Activated naive CD4-positive, alpha-beta T cell treated with anti-CD3 and anti-CD28 coated beads, Interleukin-2, amount 50 U/mL, for 72 hours (primary cell): Measurements from ENCODE around the gene LGALS7B. TPM values are rescaled to one million over a fixed set of nuclear protein-coding genes. Genes with fewer than 3 reads are reported as not detected.
"Not testable (repeated sequence)": the region's sequence is repeated elsewhere in the genome, so short reads cannot be mapped to it uniquely, and the experiment has no call there.

Source experiments
- ATAC-seq, 2 donors: fragments of 150-1000 bp; cut with Tn5 transposase; 2 replicates each; pipeline ENCODE4 v1.10.0; 2021; ENCODE audit warnings: mild to moderate bottlenecking in 2 of 2, moderate library complexity in 2 of 2
- DNase-seq, 2 donors: peaks; one replicate each; pipeline ENCODE4 v3.0.0; 2021 to 2022; ENCODE audit warnings: low spot score in 2 of 2
- H3K27ac Mint-ChIP-seq, 2 donors: one replicate each; pipeline ENCODE4 v1.8.0; 2022; ENCODE audit warnings: mild to moderate bottlenecking in 2 of 2, mixed read lengths in 2 of 2
- H3K36me3 Mint-ChIP-seq, 2 donors: one replicate each; pipeline ENCODE4 v1.8.0; 2022; ENCODE audit warnings: mixed read lengths in 2 of 2
- H3K9me3 Mint-ChIP-seq, 2 donors: one replicate each; pipeline ENCODE4 v1.8.0; 2022; ENCODE audit warnings: mixed read lengths in 2 of 2
- total RNA-seq, 2 donors: library from RNA; stranded (reverse); gene quantifications; one replicate each; pipeline ENCODE4 v1.2.3, GENCODE V29; 2022

The LGALS7B gene
- total RNA-seq, 2 donors from 2014 or later, result not detected

GRCh38 chr19:38829203-38829602 is 40.2 kb downstream of the LGALS7B start:
- not testable (repeated sequence) for DNase-seq, H3K9me3 Mint-ChIP-seq, ATAC-seq, H3K27ac Mint-ChIP-seq
- H3K36me3 Mint-ChIP-seq, result peaks cover 6 to 16% of the 10 kb centered on the region in 2 donors

GRCh38 chr19:38830039-38830733 is 41.2 kb downstream of the LGALS7B start:
- Mint-ChIP-seq H3K36me3 (peaks cover 6 to 16% of the 10 kb centered on the region in 2 donors), H3K9me3 (no peaks in the 10 kb centered on the region), H3K27ac (peak overlapping the region; percentile 55 to 94)
- ATAC-seq (no peak), DNase-seq (no peak)

GRCh38 chr19:38831142-38831605 is 42.2 kb downstream of the LGALS7B start:
- ATAC-seq (peak; percentile 19 to 83), DNase-seq (peak in 1 of 2 donors; percentile 77)
- H3K27ac Mint-ChIP-seq, result peak overlapping the region; percentile 94 to 97
- peaks cover 6 to 16% of the 10 kb centered on the region in 2 donors for H3K36me3 Mint-ChIP-seq
- no peaks in the 10 kb centered on the region for H3K9me3 Mint-ChIP-seq

GRCh38 chr19:38833092-38833425 is 44.1 kb downstream of the LGALS7B start:
- DNase-seq (no peak), ATAC-seq (no peak)
- Mint-ChIP-seq H3K27ac (no peak overlapping the region), H3K9me3 (no peaks in the 10 kb centered on the region), H3K36me3 (peaks cover 12 to 22% of the 10 kb centered on the region in 2 donors)

- ATAC-seq (no peak), DNase-seq (no peak)
- Mint-ChIP-seq H3K27ac (peak overlapping the region in 1 of 2 donors; percentile 57), H3K36me3 (peaks cover 21% of the 10 kb centered on the region in 2 donors), H3K9me3 (no peaks in the 10 kb centered on the region)
Measured at GRCh38 chr19:38834104-38834490, 45.1 kb downstream of the LGALS7B start.

GRCh38 chr19:38834590-38834989 is 45.6 kb downstream of the LGALS7B start:
- DNase-seq, result no peak
- no peak overlapping the region for H3K27ac Mint-ChIP-seq
- H3K9me3 Mint-ChIP-seq, result no peaks in the 10 kb centered on the region
- ATAC-seq, result no peak
- H3K36me3 Mint-ChIP-seq, result peaks cover 25 to 26% of the 10 kb centered on the region in 2 donors

- peak overlapping the region; percentile 60 to 64 for H3K27ac Mint-ChIP-seq
- peaks cover 30 to 35% of the 10 kb centered on the region in 2 donors for H3K36me3 Mint-ChIP-seq
- no peaks in the 10 kb centered on the region for H3K9me3 Mint-ChIP-seq
- ATAC-seq (no peak), DNase-seq (no peak)
Measured at GRCh38 chr19:38836159-38836982, 47.4 kb downstream of the LGALS7B start.

GRCh38 chr19:38836983-38837626 is 48.1 kb downstream of the LGALS7B start:
- Mint-ChIP-seq H3K27ac (peak overlapping the region; percentile 55 to 64), H3K9me3 (no peaks in the 10 kb centered on the region), H3K36me3 (peaks cover 34 to 40% of the 10 kb centered on the region in 2 donors)
- ATAC-seq (no peak), DNase-seq (no peak)

GRCh38 chr19:38837656-38838121 is 48.7 kb downstream of the LGALS7B start:
- H3K27ac Mint-ChIP-seq, result peak overlapping the region; percentile 55 to 64
- ATAC-seq (no peak), DNase-seq (no peak)
- H3K36me3 Mint-ChIP-seq, result peaks cover 40 to 46% of the 10 kb centered on the region in 2 donors
- no peaks in the 10 kb centered on the region for H3K9me3 Mint-ChIP-seq

GRCh38 chr19:38838208-38838985 is 49.4 kb downstream of the LGALS7B start:
- Mint-ChIP-seq H3K27ac (peak overlapping the region; percentile 83 to 95), H3K9me3 (no peaks in the 10 kb centered on the region), H3K36me3 (peaks cover 46 to 52% of the 10 kb centered on the region in 2 donors)
- peak; percentile 75 to 89 for ATAC-seq
- DNase-seq, result peak; percentile 55 to 79

GRCh38 chr19:38838986-38839761 is 50.2 kb downstream of the LGALS7B start:
- DNase-seq (no peak), ATAC-seq (peak in 1 of 2 donors; percentile 1)
- Mint-ChIP-seq H3K27ac (peak overlapping the region; percentile 83 to 95), H3K9me3 (no peaks in the 10 kb centered on the region), H3K36me3 (peaks cover 53 to 60% of the 10 kb centered on the region in 2 donors)

- DNase-seq, result no peak
- Mint-ChIP-seq H3K9me3 (no peaks in the 10 kb centered on the region), H3K36me3 (peaks cover 59 to 68% of the 10 kb centered on the region in 2 donors), H3K27ac (peak overlapping the region; percentile 83 to 93)
- no peak for ATAC-seq
Measured at GRCh38 chr19:38839816-38840582, 51.0 kb downstream of the LGALS7B start.

GRCh38 chr19:38840583-38840968 is 51.6 kb downstream of the LGALS7B start:
- H3K36me3 Mint-ChIP-seq, result peaks cover 64 to 74% of the 10 kb centered on the region in 2 donors
- no peaks in the 10 kb centered on the region for H3K9me3 Mint-ChIP-seq
- H3K27ac Mint-ChIP-seq, result peak overlapping the region in 1 of 2 donors; percentile 89

More at GRCh38 chr19:38840583-38840968, 51.6 kb downstream of the LGALS7B start:
- ATAC-seq, result no peak
- DNase-seq, result no peak
